RWPE2 (cell line): ENCODE measurements around the gene USP35.
A peak's percentile ranks its signal among the peaks of the same experiment; 100 is the strongest.

Experiments used
- ATAC-seq: fragments of 200-7000 bp; cut with Tn5 transposase; 3 replicates; pipeline ENCODE4 v1.9.1; 2021; ENCODE audit warnings: low read depth
- DNase-seq: peaks from one replicate; pipeline ENCODE4 v3.0.0-alpha.2; 2020; ENCODE audit warnings: low spot score
- H3K27ac ChIP-seq: fragments of 450-650 bp; 2 replicates; pipeline ENCODE4 v1.5.1; 2017; ENCODE audit warnings: mild to moderate bottlenecking; ENCODE audit not compliant: poor library complexity, severe bottlenecking
- H3K27me3 ChIP-seq: fragments of 250-450 bp; sonication (Bioruptor Pico); 2 replicates; pipeline ENCODE4 v1.5.1; 2021; ENCODE audit warnings: mild to moderate bottlenecking, moderate library complexity; ENCODE audit not compliant: insufficient read depth, poor library complexity, severe bottlenecking
- H3K36me3 ChIP-seq: fragments of 250-450 bp; sonication (Bioruptor Pico); 2 replicates; pipeline ENCODE4 v1.5.1; 2020; ENCODE audit warnings: low read depth, mild to moderate bottlenecking, moderate library complexity
- H3K4me1 ChIP-seq: fragments of 250-450 bp; sonication (Bioruptor Pico); 2 replicates; pipeline ENCODE4 v1.5.1; 2021; ENCODE audit warnings: mild to moderate bottlenecking, moderate library complexity; ENCODE audit not compliant: insufficient read depth, poor library complexity, severe bottlenecking
- H3K4me3 ChIP-seq: fragments of 250-450 bp; sonication (Bioruptor Pico); 2 replicates; pipeline ENCODE4 v1.5.1; 2021; ENCODE audit warnings: mild to moderate bottlenecking, moderate library complexity; ENCODE audit not compliant: severe bottlenecking
- H3K9me3 ChIP-seq: fragments of 250-450 bp; sonication (Bioruptor Pico); 2 replicates; pipeline ENCODE4 v1.5.1; 2021; ENCODE audit warnings: mild to moderate bottlenecking, moderate library complexity; ENCODE audit not compliant: severe bottlenecking
- CTCF ChIP-seq: fragments of 450-650 bp; IDR thresholded peaks from one replicate; pipeline ENCODE4 v1.5.1; 2017; ENCODE audit warnings: mild to moderate bottlenecking, moderate library complexity; ENCODE audit not compliant: poor library complexity, severe bottlenecking

Gene USP35

GRCh38 chr11:78187366-78188285 lies 1.1 kb upstream of the USP35 start:
- ATAC-seq (peak; percentile 15), DNase-seq (peak; percentile 12)
- Histone ChIP-seq H3K9me3 (no peaks in the 10 kb centered on the region), H3K4me3 (peak overlapping the region; percentile 79), H3K27me3 (no peaks in the 10 kb centered on the region), H3K36me3 (no peaks in the 10 kb centered on the region), H3K27ac (peak overlapping the region; percentile 81), H3K4me1 (peaks cover 14% of the 10 kb centered on the region)
- no peak for TF ChIP-seq CTCF

- DNase-seq (peak; percentile 22), ATAC-seq (0 out of 3 replicates have a peak, but pooled peaks have one; percentile 0)
- peaks cover 14% of the 10 kb centered on the region for H3K4me1 ChIP-seq
- no peaks in the 10 kb centered on the region for H3K36me3 ChIP-seq
- no peaks in the 10 kb centered on the region for H3K9me3 ChIP-seq
- no peaks in the 10 kb centered on the region for H3K27me3 ChIP-seq
- peak overlapping the region; percentile 79 for H3K4me3 ChIP-seq
- no peak overlapping the region for H3K27ac ChIP-seq
- TF ChIP-seq CTCF, result no peak
Measured at GRCh38 chr11:78189174-78189724, 530 bp downstream of the USP35 start.

- Histone ChIP-seq H3K27ac (no peak overlapping the region), H3K4me3 (peak overlapping the region; percentile 79), H3K9me3 (no peaks in the 10 kb centered on the region), H3K27me3 (no peaks in the 10 kb centered on the region), H3K4me1 (peaks cover 14% of the 10 kb centered on the region), H3K36me3 (no peaks in the 10 kb centered on the region)
- peak; percentile 30 for DNase-seq
- no peak for TF ChIP-seq CTCF
- no peak for ATAC-seq
Measured at GRCh38 chr11:78189851-78190250, 1.1 kb downstream of the USP35 start.

GRCh38 chr11:78190374-78190773 lies 1.7 kb downstream of the USP35 start:
- no peak for TF ChIP-seq CTCF

More at GRCh38 chr11:78190374-78190773, 1.7 kb downstream of the USP35 start:
- H3K4me3 ChIP-seq, result no peak overlapping the region
- H3K27me3 ChIP-seq, result no peaks in the 10 kb centered on the region
- H3K27ac ChIP-seq, result no peak overlapping the region
- no peaks in the 10 kb centered on the region for H3K36me3 ChIP-seq
- no peaks in the 10 kb centered on the region for H3K9me3 ChIP-seq
- ATAC-seq, result no peak
- H3K4me1 ChIP-seq, result peaks cover 14% of the 10 kb centered on the region
- peak; percentile 10 for DNase-seq
